Measurements from ENCODE around the gene TRAPPC12. TPM values are rescaled to one million over a fixed set of nuclear protein-coding genes. Genes with fewer than 3 reads are reported as not detected.

Gene TRAPPC12
- total and polyA plus RNA-seq, 2 experiments from 2014 or later = 77.2 to 103 TPM

DNA sequence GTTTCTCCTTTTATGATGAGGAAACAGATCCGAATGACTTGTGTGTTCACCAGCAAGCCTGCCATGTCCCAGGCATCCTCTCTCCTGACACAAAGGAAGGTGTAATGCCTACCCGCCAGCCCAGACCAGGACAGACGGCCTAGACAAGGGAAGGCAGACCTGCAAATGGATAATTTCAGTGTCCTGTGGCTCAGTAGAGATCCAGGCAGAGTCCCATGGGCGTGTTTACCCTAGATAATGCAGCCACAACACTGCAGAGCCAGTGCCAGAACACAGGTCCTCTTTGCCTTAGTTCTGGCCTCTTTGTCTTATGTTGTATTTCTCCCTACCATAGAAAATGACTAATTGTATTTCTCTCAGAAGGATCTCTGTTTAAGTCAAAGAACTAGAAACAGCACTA is 12.7 kb downstream of the TRAPPC12 start:
- DNase-seq (ENCODE audit: low read depth in 1 of 2, low spot score in 1 of 2) = no peak
- no peak overlapping the region for H3K27ac ChIP-seq
- no peaks in the 10 kb centered on the region for H3K9me3 ChIP-seq (ENCODE audit: low read depth)
- H3K4me1 ChIP-seq (ENCODE audit: low read depth) = no peaks in the 10 kb centered on the region
- H3K27me3 ChIP-seq = no peaks in the 10 kb centered on the region
- TF ChIP-seq, protein P1, sequence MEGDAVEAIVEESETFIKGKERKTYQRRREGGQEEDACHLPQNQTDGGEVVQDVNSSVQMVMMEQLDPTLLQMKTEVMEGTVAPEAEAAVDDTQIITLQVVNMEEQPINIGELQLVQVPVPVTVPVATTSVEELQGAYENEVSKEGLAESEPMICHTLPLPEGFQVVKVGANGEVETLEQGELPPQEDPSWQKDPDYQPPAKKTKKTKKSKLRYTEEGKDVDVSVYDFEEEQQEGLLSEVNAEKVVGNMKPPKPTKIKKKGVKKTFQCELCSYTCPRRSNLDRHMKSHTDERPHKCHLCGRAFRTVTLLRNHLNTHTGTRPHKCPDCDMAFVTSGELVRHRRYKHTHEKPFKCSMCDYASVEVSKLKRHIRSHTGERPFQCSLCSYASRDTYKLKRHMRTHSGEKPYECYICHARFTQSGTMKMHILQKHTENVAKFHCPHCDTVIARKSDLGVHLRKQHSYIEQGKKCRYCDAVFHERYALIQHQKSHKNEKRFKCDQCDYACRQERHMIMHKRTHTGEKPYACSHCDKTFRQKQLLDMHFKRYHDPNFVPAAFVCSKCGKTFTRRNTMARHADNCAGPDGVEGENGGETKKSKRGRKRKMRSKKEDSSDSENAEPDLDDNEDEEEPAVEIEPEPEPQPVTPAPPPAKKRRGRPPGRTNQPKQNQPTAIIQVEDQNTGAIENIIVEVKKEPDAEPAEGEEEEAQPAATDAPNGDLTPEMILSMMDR (IDR thresholded peaks at IDR 0.05; ENCODE audit: low read depth, low read length) = no peak
- H3K36me3 ChIP-seq = peaks cover 26% of the 10 kb centered on the region
- no peak overlapping the region for H3K4me3 ChIP-seq

DNA sequence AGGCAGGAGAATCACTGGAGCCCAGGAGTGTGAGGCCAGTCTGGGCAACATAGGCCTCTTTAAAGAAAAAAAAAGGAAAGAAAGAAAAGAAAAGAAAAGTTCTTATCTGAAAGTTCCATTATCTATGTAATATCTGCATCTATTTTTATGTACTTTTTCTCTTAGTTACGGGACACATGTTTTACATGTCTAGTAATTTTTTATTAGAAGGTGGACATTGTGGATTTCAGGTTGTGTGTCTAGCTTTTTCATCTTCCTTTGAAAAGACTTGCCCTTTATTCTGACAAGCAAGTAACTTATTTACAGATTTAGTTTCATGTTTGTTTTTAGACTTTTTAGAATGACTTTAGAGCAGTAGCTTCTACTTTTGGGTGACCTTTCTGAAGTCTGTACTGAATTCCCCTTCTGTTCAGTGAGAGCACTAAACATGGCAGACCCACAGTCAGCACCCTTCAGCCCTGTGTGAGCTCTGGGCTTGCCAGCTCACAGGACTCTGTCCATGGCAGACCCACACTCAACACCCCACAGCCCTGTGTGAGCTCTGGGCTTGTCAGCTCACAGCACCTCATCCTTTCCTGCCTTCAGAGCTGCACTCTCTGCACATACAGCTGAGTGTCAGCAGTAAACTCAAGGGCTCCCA is 17.5 kb downstream of the TRAPPC12 start:
- Histone ChIP-seq H3K4me1 (ENCODE audit: low read depth) (peaks cover 10% of the 10 kb centered on the region), H3K9me3 (ENCODE audit: low read depth) (no peaks in the 10 kb centered on the region), H3K27me3 (no peaks in the 10 kb centered on the region), H3K4me3 (no peak overlapping the region), H3K27ac (no peak overlapping the region), H3K36me3 (peaks cover 20% of the 10 kb centered on the region)
- TF ChIP-seq, protein P1 (IDR thresholded peaks at IDR 0.05; ENCODE audit: low read depth, low read length) = no peak
- no peak for DNase-seq (ENCODE audit: low read depth in 1 of 2, low spot score in 1 of 2)

GRCh38 chr2:3398857-3399256 is 19.4 kb downstream of the TRAPPC12 start:
- peaks cover 10% of the 10 kb centered on the region for H3K4me1 ChIP-seq (ENCODE audit: low read depth)
- peaks cover 22% of the 10 kb centered on the region for H3K36me3 ChIP-seq
- no peak overlapping the region for H3K4me3 ChIP-seq
- no peak overlapping the region for H3K27ac ChIP-seq
- H3K27me3 ChIP-seq = no peaks in the 10 kb centered on the region
- TF ChIP-seq, protein P1 (IDR thresholded peaks at IDR 0.05; ENCODE audit: low read depth, low read length) = no peak
- no peak for DNase-seq (ENCODE audit: low read depth in 1 of 2, low spot score in 1 of 2)
- no peaks in the 10 kb centered on the region for H3K9me3 ChIP-seq (ENCODE audit: low read depth)

- Histone ChIP-seq H3K4me1 (ENCODE audit: low read depth) (peaks cover 10% of the 10 kb centered on the region), H3K9me3 (ENCODE audit: low read depth) (no peaks in the 10 kb centered on the region), H3K27me3 (no peaks in the 10 kb centered on the region), H3K36me3 (peaks cover 20% of the 10 kb centered on the region), H3K4me3 (no peak overlapping the region), H3K27ac (no peak overlapping the region)
- TF ChIP-seq, protein P1 (IDR thresholded peaks at IDR 0.05; ENCODE audit: low read depth, low read length) = no peak
- no peak for DNase-seq (ENCODE audit: low read depth in 1 of 2, low spot score in 1 of 2)
Observed at GRCh38 chr2:3399381-3399780, 19.9 kb downstream of the TRAPPC12 start.

DNA sequence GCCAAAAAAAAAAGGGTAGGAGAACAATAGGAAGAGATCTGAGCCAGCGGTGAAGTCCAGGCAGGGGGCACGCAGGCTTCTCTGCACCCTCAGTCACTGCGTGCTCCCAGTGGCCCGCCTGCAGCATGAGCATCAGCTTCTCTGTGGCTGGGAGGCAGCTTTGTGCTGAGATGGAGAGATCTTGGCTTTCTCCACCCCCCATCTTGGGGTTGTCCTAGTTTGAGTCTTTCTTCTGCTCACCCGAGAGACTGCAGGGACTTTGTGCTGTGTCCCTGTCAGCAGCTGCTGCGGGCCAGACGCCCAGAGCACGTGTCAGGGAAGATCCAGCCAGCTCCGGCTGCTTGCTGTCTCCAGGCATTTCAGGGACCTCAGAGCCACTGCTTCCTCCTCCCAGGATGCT is 20.3 kb downstream of the TRAPPC12 start:
- H3K4me1 ChIP-seq (ENCODE audit: low read depth) = peaks cover 10% of the 10 kb centered on the region
- no peak overlapping the region for H3K4me3 ChIP-seq
- no peaks in the 10 kb centered on the region for H3K9me3 ChIP-seq (ENCODE audit: low read depth)
- TF ChIP-seq, protein P1 (IDR thresholded peaks at IDR 0.05; ENCODE audit: low read depth, low read length) = no peak
- no peaks in the 10 kb centered on the region for H3K27me3 ChIP-seq
- DNase-seq (ENCODE audit: low read depth in 1 of 2, low spot score in 1 of 2) = no peak
- H3K27ac ChIP-seq = no peak overlapping the region
- peaks cover 20% of the 10 kb centered on the region for H3K36me3 ChIP-seq
